ENCODE data around the gene HBA2.
"Not testable (repeated sequence)": the region's sequence is repeated elsewhere in the genome, so short reads cannot be mapped to it uniquely, and the experiment has no call there.

The HBA2 gene

DNA sequence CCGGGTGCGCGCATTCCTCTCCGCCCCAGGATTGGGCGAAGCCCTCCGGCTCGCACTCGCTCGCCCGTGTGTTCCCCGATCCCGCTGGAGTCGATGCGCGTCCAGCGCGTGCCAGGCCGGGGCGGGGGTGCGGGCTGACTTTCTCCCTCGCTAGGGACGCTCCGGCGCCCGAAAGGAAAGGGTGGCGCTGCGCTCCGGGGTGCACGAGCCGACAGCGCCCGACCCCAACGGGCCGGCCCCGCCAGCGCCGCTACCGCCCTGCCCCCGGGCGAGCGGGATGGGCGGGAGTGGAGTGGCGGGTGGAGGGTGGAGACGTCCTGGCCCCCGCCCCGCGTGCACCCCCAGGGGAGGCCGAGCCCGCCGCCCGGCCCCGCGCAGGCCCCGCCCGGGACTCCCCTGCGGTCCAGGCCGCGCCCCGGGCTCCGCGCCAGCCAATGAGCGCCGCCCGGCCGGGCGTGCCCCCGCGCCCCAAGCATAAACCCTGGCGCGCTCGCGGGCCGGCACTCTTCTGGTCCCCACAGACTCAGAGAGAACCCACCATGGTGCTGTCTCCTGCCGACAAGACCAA lies at the start of gene HBA2:
Gene HBA2, plus strand, starts transcription at position 503 of the 568 bp plus-strand sequence. Its CDS starts 37 bp downstream, at position 540.
- H3K27me3 ChIP-seq (ENCODE audit: insufficient read depth, low read length): peaks cover 50% of the 10 kb centered on the region
- not testable (repeated sequence) for H3K27ac ChIP-seq (ENCODE audit: low read depth, low read length); H3K4me3 ChIP-seq (ENCODE audit: low read depth, low read length)

GRCh38 chr16:123558-124350 lies 48.9 kb upstream of the HBA2 start:
- H3K79me2 ChIP-seq (ENCODE audit: control insufficient read depth, insufficient read depth, low read length, unreplicated experiment): peaks cover 11% of the 10 kb centered on the region
- H3K4me1 ChIP-seq (ENCODE audit: control insufficient read depth, insufficient read depth, low read length, unreplicated experiment); H3K27ac ChIP-seq (ENCODE audit: low read depth, low read length); H2AFZ ChIP-seq (ENCODE audit: low read length, unreplicated experiment); H3K27me3 ChIP-seq (ENCODE audit: insufficient read depth, low read length); H3K36me3 ChIP-seq (ENCODE audit: insufficient read depth, low read length); H3K4me3 ChIP-seq (ENCODE audit: low read depth, low read length): not testable (repeated sequence)

More for the DNA sequence above, at the start of gene HBA2:
- not testable (repeated sequence) for H3K79me2 ChIP-seq (ENCODE audit: control insufficient read depth, insufficient read depth, low read length, unreplicated experiment); H3K4me1 ChIP-seq (ENCODE audit: control insufficient read depth, insufficient read depth, low read length, unreplicated experiment); H2AFZ ChIP-seq (ENCODE audit: low read length, unreplicated experiment); H3K36me3 ChIP-seq (ENCODE audit: insufficient read depth, low read length)

DNA sequence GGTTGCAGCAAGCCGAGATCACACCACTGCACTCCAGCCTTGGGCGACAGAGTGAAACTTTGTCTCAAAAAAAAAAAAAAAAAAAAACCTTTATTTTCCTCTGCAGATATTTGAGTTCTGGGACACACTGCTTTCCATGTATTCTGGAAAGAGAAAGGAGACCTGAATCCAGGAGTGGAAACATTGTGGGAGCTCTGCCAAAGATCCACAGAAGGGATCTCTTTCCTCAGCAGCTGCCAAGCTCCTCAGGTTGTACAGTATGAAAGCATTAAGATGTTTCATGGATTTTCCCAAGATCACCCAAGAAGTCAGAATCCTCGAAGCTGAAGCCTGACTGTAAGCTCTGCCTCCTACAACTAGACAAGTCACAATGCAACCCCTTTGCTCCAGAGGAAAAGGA lies 47.7 kb upstream of the HBA2 start:
- no peak overlapping the region for H3K4me3 ChIP-seq (ENCODE audit: low read depth, low read length)
- H3K36me3 ChIP-seq (ENCODE audit: insufficient read depth, low read length): no peaks in the 10 kb centered on the region; the same call in 1 of the 2 replicates
- no peak overlapping the region for H3K27ac ChIP-seq (ENCODE audit: low read depth, low read length)
- H3K4me1 ChIP-seq (ENCODE audit: control insufficient read depth, insufficient read depth, low read length, unreplicated experiment): no peaks in the 10 kb centered on the region
- H3K79me2 ChIP-seq (ENCODE audit: control insufficient read depth, insufficient read depth, low read length, unreplicated experiment): peaks cover 18% of the 10 kb centered on the region
- no peaks in the 10 kb centered on the region for H3K27me3 ChIP-seq (ENCODE audit: insufficient read depth, low read length)
- H2AFZ ChIP-seq (ENCODE audit: low read length, unreplicated experiment): no peak overlapping the region

GRCh38 chr16:129075-129474 lies 43.6 kb upstream of the HBA2 start:
- Histone ChIP-seq H3K36me3 (ENCODE audit: insufficient read depth, low read length) (no peaks in the 10 kb centered on the region), H3K79me2 (ENCODE audit: control insufficient read depth, insufficient read depth, low read length, unreplicated experiment) (peaks cover 46% of the 10 kb centered on the region), H3K27ac (ENCODE audit: low read depth, low read length) (no peak overlapping the region)

GRCh38 chr16:130533-131173 lies 42.0 kb upstream of the HBA2 start:
- Histone ChIP-seq H3K36me3 (ENCODE audit: insufficient read depth, low read length) (no peaks in the 10 kb centered on the region), H3K4me1 (ENCODE audit: control insufficient read depth, insufficient read depth, low read length, unreplicated experiment) (no peaks in the 10 kb centered on the region), H3K4me3 (ENCODE audit: low read depth, low read length) (no peak overlapping the region), H3K27ac (ENCODE audit: low read depth, low read length) (no peak overlapping the region), H3K79me2 (ENCODE audit: control insufficient read depth, insufficient read depth, low read length, unreplicated experiment) (peaks cover 58% of the 10 kb centered on the region), H3K27me3 (ENCODE audit: insufficient read depth, low read length) (no peaks in the 10 kb centered on the region), H2AFZ (ENCODE audit: low read length, unreplicated experiment) (no peak overlapping the region)

More at GRCh38 chr16:129075-129474, 43.6 kb upstream of the HBA2 start:
- H2AFZ ChIP-seq (ENCODE audit: low read length, unreplicated experiment): no peak overlapping the region
- no peak overlapping the region for H3K4me3 ChIP-seq (ENCODE audit: low read depth, low read length)
- no peaks in the 10 kb centered on the region for H3K4me1 ChIP-seq (ENCODE audit: control insufficient read depth, insufficient read depth, low read length, unreplicated experiment)
- H3K27me3 ChIP-seq (ENCODE audit: insufficient read depth, low read length): no peaks in the 10 kb centered on the region

GRCh38 chr16:132120-132519 lies 40.6 kb upstream of the HBA2 start:
- Histone ChIP-seq H3K27me3 (ENCODE audit: insufficient read depth, low read length) (no peaks in the 10 kb centered on the region), H2AFZ (ENCODE audit: low read length, unreplicated experiment) (no peak overlapping the region), H3K27ac (ENCODE audit: low read depth, low read length) (no peak overlapping the region), H3K36me3 (ENCODE audit: insufficient read depth, low read length) (no peaks in the 10 kb centered on the region), H3K4me3 (ENCODE audit: low read depth, low read length) (no peak overlapping the region), H3K4me1 (ENCODE audit: control insufficient read depth, insufficient read depth, low read length, unreplicated experiment) (peaks cover under 1% of the 10 kb centered on the region), H3K79me2 (ENCODE audit: control insufficient read depth, insufficient read depth, low read length, unreplicated experiment) (peaks cover 64% of the 10 kb centered on the region)

GRCh38 chr16:133716-134115 lies 39.0 kb upstream of the HBA2 start:
- Histone ChIP-seq H2AFZ (ENCODE audit: low read length, unreplicated experiment) (no peak overlapping the region), H3K27me3 (ENCODE audit: insufficient read depth, low read length) (no peaks in the 10 kb centered on the region), H3K4me3 (ENCODE audit: low read depth, low read length) (no peak overlapping the region), H3K36me3 (ENCODE audit: insufficient read depth, low read length) (no peaks in the 10 kb centered on the region), H3K27ac (ENCODE audit: low read depth, low read length) (no peak overlapping the region), H3K79me2 (ENCODE audit: control insufficient read depth, insufficient read depth, low read length, unreplicated experiment) (peaks cover 69% of the 10 kb centered on the region), H3K4me1 (ENCODE audit: control insufficient read depth, insufficient read depth, low read length, unreplicated experiment) (peaks cover 3% of the 10 kb centered on the region)

DNA sequence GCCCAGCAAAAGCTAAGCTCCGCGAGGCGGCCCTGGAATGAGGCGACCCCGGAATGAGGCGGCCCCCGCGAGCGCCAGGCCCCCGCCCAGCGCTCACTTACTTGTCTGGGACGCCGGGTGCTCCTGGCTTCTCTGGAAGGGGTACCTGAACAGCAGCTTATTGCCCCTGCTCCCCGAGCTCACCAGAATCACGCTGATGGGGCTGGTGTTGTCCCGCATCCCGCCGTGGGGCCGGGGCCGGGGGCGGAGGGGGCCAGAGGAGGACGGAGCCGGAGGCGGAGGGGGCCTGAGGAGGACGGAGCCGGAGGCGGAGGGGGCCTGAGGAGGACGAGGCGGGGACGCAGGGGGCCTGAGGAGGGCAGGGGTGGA lies 34.6 kb upstream of the HBA2 start:
- Histone ChIP-seq H2AFZ (ENCODE audit: low read length, unreplicated experiment) (peak overlapping the region; percentile 59), H3K27ac (ENCODE audit: low read depth, low read length) (peak overlapping the region; percentile 30), H3K4me1 (ENCODE audit: control insufficient read depth, insufficient read depth, low read length, unreplicated experiment) (peaks cover 3% of the 10 kb centered on the region), H3K27me3 (ENCODE audit: insufficient read depth, low read length) (no peaks in the 10 kb centered on the region), H3K4me3 (ENCODE audit: low read depth, low read length) (peak overlapping the region; percentile 93), H3K79me2 (ENCODE audit: control insufficient read depth, insufficient read depth, low read length, unreplicated experiment) (peaks cover 42% of the 10 kb centered on the region), H3K36me3 (ENCODE audit: insufficient read depth, low read length) (no peaks in the 10 kb centered on the region)

DNA sequence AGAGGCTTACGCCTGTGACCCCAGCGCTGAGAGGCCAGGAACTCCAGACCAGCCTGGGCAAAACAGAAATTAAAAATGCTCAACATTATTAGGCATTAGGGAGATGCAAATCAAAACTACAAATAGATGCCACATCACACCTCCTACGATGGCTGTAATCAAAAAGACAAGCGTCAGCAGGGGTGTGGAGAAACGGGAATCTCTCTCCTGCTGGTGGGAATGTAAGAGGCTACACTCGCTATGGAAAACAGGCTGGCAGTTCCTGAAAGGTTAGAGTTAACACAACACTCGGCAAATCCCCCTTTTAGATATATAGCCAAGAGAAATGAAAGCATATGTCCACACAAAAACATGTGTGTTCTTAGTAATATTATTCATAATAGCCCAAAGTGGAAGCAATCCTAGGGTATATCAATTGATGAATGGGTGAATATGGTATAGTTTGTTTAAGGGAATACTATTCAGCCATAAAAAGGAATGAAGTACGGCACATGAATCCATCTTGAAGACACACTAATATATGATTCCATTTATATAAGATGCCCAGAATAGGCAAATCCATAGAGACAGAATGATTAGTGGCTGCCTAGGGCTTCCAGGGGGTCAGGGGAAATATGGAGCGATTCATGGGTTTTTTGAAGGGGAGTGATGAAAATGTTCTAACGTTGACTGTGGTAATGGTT lies 32.4 kb upstream of the HBA2 start:
- H3K4me1 ChIP-seq (ENCODE audit: control insufficient read depth, insufficient read depth, low read length, unreplicated experiment): peaks cover 3% of the 10 kb centered on the region
- H3K27me3 ChIP-seq (ENCODE audit: insufficient read depth, low read length): no peaks in the 10 kb centered on the region
- H2AFZ ChIP-seq (ENCODE audit: low read length, unreplicated experiment): no peak overlapping the region
- H3K4me3 ChIP-seq (ENCODE audit: low read depth, low read length): no peak overlapping the region
- H3K36me3 ChIP-seq (ENCODE audit: insufficient read depth, low read length): no peaks in the 10 kb centered on the region
- H3K27ac ChIP-seq (ENCODE audit: low read depth, low read length): no peak overlapping the region
- H3K79me2 ChIP-seq (ENCODE audit: control insufficient read depth, insufficient read depth, low read length, unreplicated experiment): peaks cover 22% of the 10 kb centered on the region

- H3K27me3 ChIP-seq (ENCODE audit: insufficient read depth, low read length): no peaks in the 10 kb centered on the region
- H3K27ac ChIP-seq (ENCODE audit: low read depth, low read length): no peak overlapping the region
- H3K4me3 ChIP-seq (ENCODE audit: low read depth, low read length): no peak overlapping the region
- H2AFZ ChIP-seq (ENCODE audit: low read length, unreplicated experiment): no peak overlapping the region
- peaks cover 7% of the 10 kb centered on the region for H3K79me2 ChIP-seq (ENCODE audit: control insufficient read depth, insufficient read depth, low read length, unreplicated experiment)
- H3K4me1 ChIP-seq (ENCODE audit: control insufficient read depth, insufficient read depth, low read length, unreplicated experiment): no peaks in the 10 kb centered on the region
- H3K36me3 ChIP-seq (ENCODE audit: insufficient read depth, low read length): no peaks in the 10 kb centered on the region
Measured at GRCh38 chr16:142405-142967, 30.2 kb upstream of the HBA2 start.

All from ACC112 (cell line).